ENCODE results near the gene MRFAP1. TPM values are rescaled to one million over a fixed set of nuclear protein-coding genes. Genes with fewer than 3 reads are reported as not detected.

MRFAP1 gene
- total and polyA plus RNA-seq, 2 experiments from 2014 or later: 291 to 315 TPM

GRCh38 chr4:6612961-6613675 lies 27.4 kb upstream of the MRFAP1 start:
- Histone ChIP-seq H3K27me3 (no peaks in the 10 kb centered on the region), H3K4me3 (no peak overlapping the region), H3K9me3 (ENCODE audit: low read depth) (no peaks in the 10 kb centered on the region), H3K27ac (no peak overlapping the region), H3K36me3 (no peaks in the 10 kb centered on the region), H3K4me1 (ENCODE audit: low read depth) (no peaks in the 10 kb centered on the region)
- DNase-seq (ENCODE audit: low read depth in 1 of 2, low spot score in 1 of 2): no peak
- TF ChIP-seq, protein P1, sequence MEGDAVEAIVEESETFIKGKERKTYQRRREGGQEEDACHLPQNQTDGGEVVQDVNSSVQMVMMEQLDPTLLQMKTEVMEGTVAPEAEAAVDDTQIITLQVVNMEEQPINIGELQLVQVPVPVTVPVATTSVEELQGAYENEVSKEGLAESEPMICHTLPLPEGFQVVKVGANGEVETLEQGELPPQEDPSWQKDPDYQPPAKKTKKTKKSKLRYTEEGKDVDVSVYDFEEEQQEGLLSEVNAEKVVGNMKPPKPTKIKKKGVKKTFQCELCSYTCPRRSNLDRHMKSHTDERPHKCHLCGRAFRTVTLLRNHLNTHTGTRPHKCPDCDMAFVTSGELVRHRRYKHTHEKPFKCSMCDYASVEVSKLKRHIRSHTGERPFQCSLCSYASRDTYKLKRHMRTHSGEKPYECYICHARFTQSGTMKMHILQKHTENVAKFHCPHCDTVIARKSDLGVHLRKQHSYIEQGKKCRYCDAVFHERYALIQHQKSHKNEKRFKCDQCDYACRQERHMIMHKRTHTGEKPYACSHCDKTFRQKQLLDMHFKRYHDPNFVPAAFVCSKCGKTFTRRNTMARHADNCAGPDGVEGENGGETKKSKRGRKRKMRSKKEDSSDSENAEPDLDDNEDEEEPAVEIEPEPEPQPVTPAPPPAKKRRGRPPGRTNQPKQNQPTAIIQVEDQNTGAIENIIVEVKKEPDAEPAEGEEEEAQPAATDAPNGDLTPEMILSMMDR (IDR thresholded peaks at IDR 0.05; ENCODE audit: low read depth, low read length): no peak

GRCh38 chr4:6613676-6614651 lies 26.5 kb upstream of the MRFAP1 start:
- no peaks in the 10 kb centered on the region for H3K9me3 ChIP-seq (ENCODE audit: low read depth)
- no peaks in the 10 kb centered on the region for H3K27me3 ChIP-seq
- no peak overlapping the region for H3K4me3 ChIP-seq
- TF ChIP-seq, protein P1 (IDR thresholded peaks at IDR 0.05; ENCODE audit: low read depth, low read length): no peak
- H3K36me3 ChIP-seq: no peaks in the 10 kb centered on the region
- DNase-seq (ENCODE audit: low read depth in 1 of 2, low spot score in 1 of 2): no peak
- no peak overlapping the region for H3K27ac ChIP-seq
- H3K4me1 ChIP-seq (ENCODE audit: low read depth): no peaks in the 10 kb centered on the region

DNA sequence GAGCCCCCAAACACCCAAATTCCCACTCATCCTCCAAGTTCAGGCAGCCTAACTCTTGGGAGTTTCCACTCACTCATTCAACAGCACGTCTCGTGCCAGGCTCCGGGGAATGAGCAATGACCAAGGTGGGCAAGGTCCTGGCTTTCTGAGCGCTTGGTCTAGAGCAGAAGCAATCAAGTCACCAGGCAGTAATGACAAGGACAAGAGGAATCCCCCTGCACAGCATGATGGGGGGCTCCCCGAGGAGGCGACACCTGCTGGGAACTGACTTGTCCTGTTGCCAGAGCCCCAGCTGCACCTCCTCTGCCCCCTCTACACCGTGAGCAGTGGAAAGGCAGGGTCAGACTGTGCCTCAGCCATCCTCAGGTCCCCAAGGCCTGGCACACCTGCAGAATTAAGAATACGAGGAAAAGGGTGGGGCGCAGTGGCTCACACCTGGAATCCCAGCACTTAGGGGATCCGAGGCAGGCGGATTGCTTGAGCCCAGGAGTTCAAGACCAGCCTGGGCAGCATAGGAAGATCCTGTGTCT lies 25.7 kb upstream of the MRFAP1 start:
- TF ChIP-seq, protein P1 (IDR thresholded peaks at IDR 0.05; ENCODE audit: low read depth, low read length): no peak
- H3K9me3 ChIP-seq (ENCODE audit: low read depth): no peaks in the 10 kb centered on the region
- H3K4me1 ChIP-seq (ENCODE audit: low read depth): no peaks in the 10 kb centered on the region
- DNase-seq (ENCODE audit: low read depth in 1 of 2, low spot score in 1 of 2): no peak
- H3K36me3 ChIP-seq: no peaks in the 10 kb centered on the region
- no peak overlapping the region for H3K27ac ChIP-seq
- no peaks in the 10 kb centered on the region for H3K27me3 ChIP-seq
- no peak overlapping the region for H3K4me3 ChIP-seq

- no peaks in the 10 kb centered on the region for H3K4me1 ChIP-seq (ENCODE audit: low read depth)
- TF ChIP-seq, protein P1 (IDR thresholded peaks at IDR 0.05; ENCODE audit: low read depth, low read length): no peak
- H3K36me3 ChIP-seq: no peaks in the 10 kb centered on the region
- H3K27me3 ChIP-seq: no peaks in the 10 kb centered on the region
- no peak for DNase-seq (ENCODE audit: low read depth in 1 of 2, low spot score in 1 of 2)
- no peaks in the 10 kb centered on the region for H3K9me3 ChIP-seq (ENCODE audit: low read depth)
- no peak overlapping the region for H3K27ac ChIP-seq
- no peak overlapping the region for H3K4me3 ChIP-seq
These were observed 24.1 kb upstream of the MRFAP1 start for GRCh38 chr4:6616087-6616995.

DNA sequence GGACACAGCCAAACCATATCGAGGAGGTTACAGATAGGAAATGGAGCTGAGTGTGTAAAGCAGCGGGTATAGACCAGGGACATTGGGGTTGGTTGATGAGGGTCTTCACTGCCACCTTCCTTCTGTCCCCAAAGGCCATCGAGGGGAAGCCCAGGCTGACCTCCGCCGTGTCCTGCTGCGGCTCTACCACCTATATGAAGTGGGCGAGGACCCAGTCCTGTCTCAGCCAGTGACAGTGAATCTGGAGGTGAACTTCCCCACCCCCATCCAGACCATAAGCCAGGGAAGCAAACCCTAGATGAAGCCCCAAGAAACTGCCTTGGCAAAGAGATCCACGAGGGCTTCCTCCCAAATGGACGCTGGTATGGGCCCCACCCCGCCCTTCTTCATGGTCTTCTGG lies 23.2 kb upstream of the MRFAP1 start:
- H3K27ac ChIP-seq: no peak overlapping the region
- TF ChIP-seq, protein P1 (IDR thresholded peaks at IDR 0.05; ENCODE audit: low read depth, low read length): no peak
- H3K36me3 ChIP-seq: no peaks in the 10 kb centered on the region
- no peaks in the 10 kb centered on the region for H3K9me3 ChIP-seq (ENCODE audit: low read depth)
- no peaks in the 10 kb centered on the region for H3K4me1 ChIP-seq (ENCODE audit: low read depth)
- H3K4me3 ChIP-seq: no peak overlapping the region
- H3K27me3 ChIP-seq: no peaks in the 10 kb centered on the region
- no peak for DNase-seq (ENCODE audit: low read depth in 1 of 2, low spot score in 1 of 2)
